K562 (cell line): ENCODE results near the gene PPP1R13B. TPM values are rescaled to one million over a fixed set of nuclear protein-coding genes. Genes with fewer than 3 reads are reported as not detected.

Experiments used
- ATAC-seq: fragments of 200-7000 bp; cut with Tn5 transposase; 3 replicates; pipeline ENCODE4 v1.9.1; 2020; ENCODE audit warnings: moderate library complexity
- BruUV-seq: library from RNA; stranded (reverse); fragments of 400-500 nt; replicated peaks from 2 replicates; lab custom pipeline; 2021; lab: Mats Ljungman, UMichigan
- CTCF ChIA-PET: fragments of 300-600 bp; formaldehyde crosslinking; extraction: SDS; loops from one replicate; lab custom pipeline; 2021; ENCODE audit warnings: low intra/inter-chr PET ratio; lab: Yijun Ruan, JAX
- POLR2A ChIA-PET: fragments of 300-600, 350-650 bp; sonication (Branson Sonifier 250); formaldehyde crosslinking; extraction: SDS; loops from one replicate; lab custom pipeline; 2021; ENCODE audit warnings: antibody characterized with exemption, inconsistent platforms; lab: Yijun Ruan, JAX
- DNase-seq, 4 experiments: peaks; one replicate each; pipeline versions ENCODE4 v3.0.0 to v3.0.0-alpha.2; 2011 to 2018; ENCODE audit warnings: low spot score in 3 of 4, mixed read lengths in 3 of 4; ENCODE audit errors: extremely low read depth in 1 of 4
- FAIRE-seq: peaks from 2 replicates; lab custom pipeline; 2011; peaks lifted over from hg19 to GRCh38; lab: Jason Lieb, UNC
- H2AFZ ChIP-seq: 2 replicates; pipeline ENCODE4 v1.6.0; 2011; ENCODE audit warnings: low read depth, low read length, control low read depth, inconsistent platforms
- H3K27ac ChIP-seq: fragments of 200-600 bp; 3 replicates; pipeline ENCODE4 v1.8.0; 2011; ENCODE audit warnings: low read depth, mild to moderate bottlenecking, control low read depth, inconsistent platforms, low read length, moderate library complexity, mixed read lengths; ENCODE audit errors: extremely low read depth
- H3K27me3 ChIP-seq, 2 experiments: fragments of 300-600 bp in 1 of 2; 2 replicates in 1 of 2; 3 replicates in 1 of 2; pipeline versions ENCODE4 v1.6.0 to v1.8.0; 2011; ENCODE audit warnings: inconsistent platforms in 2 of 2, low read length in 2 of 2, mild to moderate bottlenecking in 1 of 2, mixed read lengths in 1 of 2, moderate library complexity in 1 of 2; ENCODE audit not compliant: control insufficient read depth in 2 of 2, insufficient read depth in 2 of 2
- H3K36me3 ChIP-seq: fragments of 300-600 bp; 3 replicates; pipeline ENCODE4 v1.8.0; 2011; ENCODE audit warnings: mild to moderate bottlenecking, low read length, inconsistent platforms; ENCODE audit not compliant: control insufficient read depth, insufficient read depth
- H3K4me1 ChIP-seq, 2 experiments: fragments of 200-600 bp in 1 of 2; replicated peaks in 1 of 2; 2 replicates in 1 of 2; 3 replicates in 1 of 2; pipeline versions ENCODE4 v1.5.1 to v1.8.0; 2011; ENCODE audit warnings: inconsistent platforms in 2 of 2, low read length in 2 of 2, mild to moderate bottlenecking in 1 of 2, mixed read lengths in 1 of 2, moderate library complexity in 1 of 2; ENCODE audit not compliant: control insufficient read depth in 2 of 2, insufficient read depth in 2 of 2
- H3K4me2 ChIP-seq: 2 replicates; pipeline ENCODE4 v1.6.1; 2011; ENCODE audit warnings: low read length, control low read depth, inconsistent platforms, mixed read lengths; ENCODE audit not compliant: insufficient read depth
- H3K4me3 ChIP-seq: fragments of 200-600 bp; sonication (generic), shearing (Covaris generic); 2 replicates; pipeline ENCODE4 v1.5.1; 2016; ENCODE audit warnings: control low read depth, inconsistent platforms
- H3K79me2 ChIP-seq: fragments of 200-600 bp; 3 replicates; pipeline ENCODE4 v1.8.0; 2011; ENCODE audit warnings: low read length, inconsistent platforms; ENCODE audit not compliant: control insufficient read depth, insufficient read depth
- H3K9ac ChIP-seq, 2 experiments: 2 replicates each; pipeline versions ENCODE4 v1.6.0 to v1.6.1; 2011; ENCODE audit warnings: low read depth in 2 of 2, low read length in 2 of 2, control low read depth in 1 of 2, inconsistent platforms in 1 of 2, mild to moderate bottlenecking in 1 of 2, mixed read lengths in 1 of 2; ENCODE audit not compliant: insufficient read depth in 1 of 2
- H3K9me1 ChIP-seq: one replicate; pipeline ENCODE4 v1.6.0; 2011; ENCODE audit warnings: inconsistent platforms, mild to moderate bottlenecking, low read length, moderate library complexity; ENCODE audit not compliant: control insufficient read depth, insufficient read depth
- H3K9me3 ChIP-seq: replicated peaks from 2 replicates; pipeline ENCODE4 v1.5.1; 2011; ENCODE audit warnings: low read depth, low read length, inconsistent platforms; ENCODE audit not compliant: control insufficient read depth, insufficient read depth
- H4K20me1 ChIP-seq: replicated peaks from 2 replicates; pipeline ENCODE4 v1.6.1; 2011; ENCODE audit warnings: low read length, inconsistent platforms, mixed read lengths; ENCODE audit not compliant: control insufficient read depth, insufficient read depth
- EP400 ChIP-seq: fragments of 450-650 bp; IDR thresholded peaks from 2 replicates; pipeline ENCODE4 v1.6.1; 2017; ENCODE audit warnings: antibody characterized with exemption, mild to moderate bottlenecking, moderate library complexity
- SRSF3 ChIP-seq: fragments of 200-400 bp; formaldehyde crosslinking; IDR thresholded peaks from 2 replicates; pipeline ENCODE4 v1.6.1; 2016; ENCODE audit warnings: mild to moderate bottlenecking, low read length, moderate library complexity; ENCODE audit not compliant: insufficient read depth
- WGBS: fragments of 100-300 bp; shearing (Covaris generic); methylation state at CpG from one replicate; pipeline ENCODE4 v1.1.6; 2016; ENCODE audit warnings: low coverage, mixed read lengths; ENCODE audit not compliant: insufficient coverage; ENCODE audit errors: missing lambda C conversion rate; 5-methylcytosine and 5-hydroxymethylcytosine counted together
- in situ Hi-C: fragments of 300-500 bp; cut with MboI; formaldehyde crosslinking; loops from 4 replicates; pipeline ENCODE4 v1.15.0; 2018; ENCODE audit warnings: inconsistent platforms, mixed read lengths
- intact Hi-C: fragments of 100-400 bp; cut with micrococcal nuclease; formaldehyde crosslinking; loops from 2 replicates; pipeline ENCODE4 v1.14.2; 2022
- polyA plus RNA-seq, 8 experiments: library from polyadenylated mRNA; depleted of rRNA in 4 of 8; stranded (reverse) in 5 of 8; unstranded in 3 of 8; fragments of >200 nt; fragmentation: Nextera tagmentation in 2 of 8; fragmentation: Illumina TruSeq in 1 of 8; extraction: Ambion mirVana in 2 of 8; extraction: Trizol in 1 of 8; gene quantifications; 2 replicates each; pipeline versions ENCODE4 v1.2.1 to v1.2.3, GENCODE V29; 2011 to 2014; ENCODE audit warnings: inconsistent platforms in 1 of 8, missing spikeins in 1 of 8
- total RNA-seq, 7 experiments: library from RNA; depleted of rRNA in 6 of 7; stranded (reverse); fragments of >200 nt in 6 of 7; fragmentation: Illumina TruSeq in 2 of 7; extraction: Trizol in 2 of 7; gene quantifications; 2 replicates each; pipeline versions ENCODE4 v1.2.1 to v1.2.3, GENCODE V29; 2011 to 2021; ENCODE audit warnings: low replicate concordance in 1 of 7
- TF ChIP-seq, protein P1 (sequence below): IDR thresholded peaks from 2 replicates; pipeline ENCODE4 v1.6.1; 2011; ENCODE audit not compliant: insufficient read length; ENCODE audit errors: extremely low read depth

Gene PPP1R13B
- total and polyA plus RNA-seq, 9 of the 15 experiments (the other 6 are each of a cell fraction or from before 2014, with no cell fraction given): 0.03 to 1.7 (median 0.15) TPM

GRCh38 chr14:103732868-103733620 is 114.3 kb downstream of the PPP1R13B start:
- H3K9ac ChIP-seq: no peak overlapping the region
- ATAC-seq (no peak), FAIRE-seq (no peak), DNase-seq (no peak)
- H3K36me3 ChIP-seq: peaks cover 48% of the 10 kb centered on the region; the same call in 2 of the 3 replicates
- ChIA-PET CTCF (no interaction called here), POLR2A (interaction anchor here (1.0 kb wide), 2 partner anchors 32 to 86 kb away, joined by 3 to 4 read pairs; no protein-coding TSS in a partner anchor)
- no peak overlapping the region for H2AFZ ChIP-seq
- H3K4me1 ChIP-seq: peaks cover 10 to 31% of the 10 kb centered on the region in 2 experiments; a peak in 4 of 5 replicates
- TF ChIP-seq EP400: no peak
- TF ChIP-seq, protein P1, sequence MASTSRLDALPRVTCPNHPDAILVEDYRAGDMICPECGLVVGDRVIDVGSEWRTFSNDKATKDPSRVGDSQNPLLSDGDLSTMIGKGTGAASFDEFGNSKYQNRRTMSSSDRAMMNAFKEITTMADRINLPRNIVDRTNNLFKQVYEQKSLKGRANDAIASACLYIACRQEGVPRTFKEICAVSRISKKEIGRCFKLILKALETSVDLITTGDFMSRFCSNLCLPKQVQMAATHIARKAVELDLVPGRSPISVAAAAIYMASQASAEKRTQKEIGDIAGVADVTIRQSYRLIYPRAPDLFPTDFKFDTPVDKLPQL: no peak
- TF ChIP-seq SRSF3: no peak
- no peaks in the 10 kb centered on the region for H3K27me3 ChIP-seq
- H3K4me3 ChIP-seq: no peak overlapping the region
- H3K9me3 ChIP-seq: no peaks in the 10 kb centered on the region
- H3K79me2 ChIP-seq: no peaks in the 10 kb centered on the region
- H4K20me1 ChIP-seq: no peaks in the 10 kb centered on the region
- whole genome bisulfite sequencing: 87% methylated on average over 9 of the region's 9 CpGs
- intact Hi-C loops (no loop called here), in situ Hi-C loops (no loop called here)
- no peak overlapping the region for H3K4me2 ChIP-seq
- TSS peak; percentile 40 for BruUV-seq
- no peaks in the 10 kb centered on the region for H3K9me1 ChIP-seq
- no peak overlapping the region for H3K27ac ChIP-seq
